Endothelial cell of umbilical vein (primary cell): ENCODE results near the gene MYO7B.

Source experiments
- CTCF ChIP-seq, 2 donors: IDR thresholded peaks; 1 replicate in 1 of 2; 2 replicates in 1 of 2; pipeline ENCODE4 v1.5.1; 2011; ENCODE audit warnings: low read length in 2 of 2, mild to moderate bottlenecking in 2 of 2, moderate library complexity in 2 of 2, control low read depth in 1 of 2, inconsistent platforms in 1 of 2, low read depth in 1 of 2; ENCODE audit not compliant: insufficient read depth in 1 of 2; ENCODE audit errors: extremely low read depth in 1 of 2
- EZH2 ChIP-seq: IDR thresholded peaks from 2 replicates; pipeline ENCODE4 v1.6.1; 2012; ENCODE audit warnings: borderline replicate concordance, low read depth, mild to moderate bottlenecking, moderate library complexity, low read length, inconsistent platforms; ENCODE audit not compliant: severe bottlenecking
- MAX ChIP-seq: IDR thresholded peaks from 2 replicates; pipeline ENCODE4 v1.6.1; 2011; ENCODE audit not compliant: insufficient read depth, insufficient read length
- MYC ChIP-seq: IDR thresholded peaks from one replicate; pipeline ENCODE4 v1.6.1; 2011; ENCODE audit warnings: mild to moderate bottlenecking, low read depth, low read length
- POLR2A ChIP-seq: IDR thresholded peaks from 2 replicates; pipeline ENCODE4 v1.6.1; 2012; ENCODE audit warnings: low read depth, mild to moderate bottlenecking, control low read depth, low read length
- POLR2AphosphoS5 ChIP-seq: IDR thresholded peaks from 2 replicates; pipeline ENCODE4 v1.6.1; 2012; ENCODE audit warnings: low read depth, mild to moderate bottlenecking, control low read depth, low read length, moderate library complexity; ENCODE audit not compliant: insufficient read depth

GRCh38 chr2:127650041-127650784 lies 114.7 kb downstream of the MYO7B start:
- TF ChIP-seq MYC (no peak), CTCF (IDR thresholded peaks at IDR 0.05; ENCODE audit: extremely low read depth in 1 of 2, insufficient read depth in 1 of 2, low read depth in 1 of 2, low read length in 2 of 2) (no peak), POLR2A (no peak), EZH2 (no peak), POLR2AphosphoS5 (no peak), MAX (no peak)
